Left lobe of liver (tissue), 2 donors: Measurements from ENCODE around the gene TIMM44. TPM values are rescaled to one million over a fixed set of nuclear protein-coding genes. Genes with fewer than 3 reads are reported as not detected.
"Not testable (repeated sequence)": the region's sequence is repeated elsewhere in the genome, so short reads cannot be mapped to it uniquely, and the experiment has no call there.

Source experiments
- ATAC-seq: fragments of 200-7000 bp; cut with Tn5 transposase; one replicate; pipeline ENCODE4 v1.9.1; 2020; ENCODE audit warnings: mild to moderate bottlenecking, moderate library complexity
- DNase-seq: peaks from one replicate; pipeline ENCODE4 v3.0.0-alpha.2; 2020; ENCODE audit warnings: low spot score
- total RNA-seq: library from RNA; stranded (reverse); gene quantifications from one replicate; pipeline ENCODE4 v1.2.1, GENCODE V29; 2021
- donor health status: DM: no; HTN: no; CAD: no; lungs with moderate emphysema.
- donor health status: DM: no; HTN: yes; CAD: no.

The TIMM44 gene
- total RNA-seq, 1 donor from 2014 or later: 33.5 TPM

- DNase-seq (peak; percentile 50), ATAC-seq (no peak)
Observed at GRCh38 chr19:7926727-7927604, 16.5 kb downstream of the TIMM44 start.

- ATAC-seq (peak; percentile 70), DNase-seq (peak; percentile 70)
Observed at GRCh38 chr19:7926021-7926726, 17.3 kb downstream of the TIMM44 start, which contains the start of gene CTXN1. CTXN1 (minus strand) TSS chr19:7926135; CDS start chr19:7925538, 597 bp downstream.

DNA sequence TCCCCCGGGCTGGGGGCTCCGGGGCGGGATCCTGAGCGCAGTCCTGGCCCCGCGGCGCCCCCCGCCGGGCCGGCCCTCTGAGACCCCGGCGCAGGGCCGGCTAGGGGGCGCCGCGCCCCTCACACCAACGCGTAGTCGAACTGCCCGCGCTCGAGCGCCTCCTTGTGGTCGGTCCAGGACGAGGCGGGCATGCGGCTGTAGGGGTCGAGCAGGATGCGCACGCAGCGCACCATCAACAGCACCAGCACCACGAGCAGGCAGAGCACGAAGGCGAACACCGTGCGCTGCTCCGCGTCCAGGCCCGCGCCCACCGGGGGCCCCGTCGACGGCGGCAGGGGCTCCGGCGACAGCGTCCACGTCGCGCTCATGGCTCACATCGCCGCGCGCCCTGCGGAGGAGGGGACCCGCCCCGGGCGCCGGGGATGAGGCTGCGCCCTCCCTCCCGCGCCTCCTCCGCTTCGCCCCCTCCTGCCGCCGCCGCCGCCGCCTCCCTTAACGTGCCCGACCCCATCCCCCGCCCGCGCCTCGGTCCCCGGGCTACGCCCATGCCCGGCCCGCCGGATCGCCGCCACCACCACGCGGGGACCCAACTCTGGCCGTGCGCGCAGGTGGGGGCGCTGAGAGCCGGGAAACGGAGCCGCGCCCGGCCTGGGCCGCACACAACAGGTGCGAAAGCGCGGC, 18.2 kb downstream of the TIMM44 start:
- DNase-seq (peak; percentile 65), ATAC-seq (no peak)

DNA sequence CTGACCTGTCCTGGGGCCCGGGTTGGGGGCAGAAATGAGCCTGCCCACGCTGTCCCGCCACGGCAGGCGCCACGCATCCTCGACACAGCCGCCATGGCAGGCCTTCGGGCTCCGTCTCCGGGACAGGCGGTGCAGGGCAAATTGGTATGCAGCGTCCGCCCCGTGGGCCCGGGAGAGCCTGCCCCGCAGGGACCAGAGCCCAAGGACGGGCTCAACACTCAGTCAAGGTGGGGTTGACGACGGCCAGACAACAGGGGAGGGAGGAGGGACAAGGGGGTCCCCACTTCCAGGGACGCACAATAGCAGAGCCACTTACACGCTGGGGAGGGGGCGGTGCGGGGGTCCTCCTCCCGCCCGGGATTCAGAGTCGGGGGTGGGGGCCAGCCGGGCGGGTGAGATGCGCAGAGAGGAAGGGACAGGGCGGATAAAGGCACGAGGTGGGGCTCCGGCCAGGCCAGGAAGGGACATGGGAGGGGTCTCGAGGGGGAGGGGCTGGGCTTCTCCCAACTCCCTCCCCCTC, 18.8 kb downstream of the TIMM44 start:
- DNase-seq (no peak), ATAC-seq (no peak)

- DNase-seq (no peak), ATAC-seq (no peak)
Observed at GRCh38 chr19:7924241-7924640, 19.2 kb downstream of the TIMM44 start.

- no peak for ATAC-seq
Observed at GRCh38 chr19:7923295-7924191, 19.9 kb downstream of the TIMM44 start.

GRCh38 chr19:7922836-7923195, 20.6 kb downstream of the TIMM44 start:
- DNase-seq (no peak), ATAC-seq (no peak)

More at GRCh38 chr19:7923295-7924191, 19.9 kb downstream of the TIMM44 start:
- no peak for DNase-seq

DNA sequence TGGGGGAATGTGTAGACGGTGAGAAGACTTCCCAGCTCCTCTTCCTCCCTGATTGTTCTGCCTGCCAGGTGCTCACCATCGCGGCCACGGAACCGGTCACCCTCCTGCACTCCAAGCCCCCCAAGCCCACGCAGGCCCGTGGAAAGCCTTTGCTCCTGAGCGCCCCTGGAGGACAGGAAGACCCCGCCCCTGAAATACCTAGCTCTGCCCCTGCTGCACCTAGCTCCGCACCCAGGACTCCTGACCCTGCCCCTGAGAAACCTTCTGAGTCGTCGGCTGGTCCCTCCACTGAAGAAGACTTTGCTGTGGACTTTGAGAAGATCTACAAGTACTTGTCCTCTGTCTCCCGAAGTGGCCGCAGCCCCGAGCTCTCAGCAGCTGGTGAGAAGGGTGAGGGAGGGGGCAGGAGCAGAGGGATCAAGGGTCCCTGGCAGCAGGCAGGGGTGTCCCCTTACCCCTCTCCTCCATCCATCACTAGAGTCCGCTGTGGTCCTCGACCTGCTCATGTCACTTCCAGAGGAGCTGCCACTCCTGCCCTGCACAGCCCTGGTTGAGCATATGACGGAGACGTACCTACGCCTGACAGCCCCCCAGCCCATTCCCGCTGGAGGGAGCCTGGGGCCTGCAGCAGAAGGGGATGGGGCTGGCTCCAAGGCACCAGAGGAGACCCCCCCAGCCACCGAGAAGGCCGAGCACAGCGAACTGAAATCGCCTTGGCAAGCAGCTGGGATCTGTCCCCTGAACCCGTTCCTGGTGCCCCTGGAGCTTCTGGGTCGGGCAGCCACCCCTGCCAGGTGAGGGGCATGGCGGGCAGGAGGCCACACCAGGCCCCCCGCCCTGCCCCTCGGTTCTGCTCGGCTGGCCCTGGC, 21.3 kb downstream of the TIMM44 start:
- DNase-seq: no peak
- no peak for ATAC-seq

DNA sequence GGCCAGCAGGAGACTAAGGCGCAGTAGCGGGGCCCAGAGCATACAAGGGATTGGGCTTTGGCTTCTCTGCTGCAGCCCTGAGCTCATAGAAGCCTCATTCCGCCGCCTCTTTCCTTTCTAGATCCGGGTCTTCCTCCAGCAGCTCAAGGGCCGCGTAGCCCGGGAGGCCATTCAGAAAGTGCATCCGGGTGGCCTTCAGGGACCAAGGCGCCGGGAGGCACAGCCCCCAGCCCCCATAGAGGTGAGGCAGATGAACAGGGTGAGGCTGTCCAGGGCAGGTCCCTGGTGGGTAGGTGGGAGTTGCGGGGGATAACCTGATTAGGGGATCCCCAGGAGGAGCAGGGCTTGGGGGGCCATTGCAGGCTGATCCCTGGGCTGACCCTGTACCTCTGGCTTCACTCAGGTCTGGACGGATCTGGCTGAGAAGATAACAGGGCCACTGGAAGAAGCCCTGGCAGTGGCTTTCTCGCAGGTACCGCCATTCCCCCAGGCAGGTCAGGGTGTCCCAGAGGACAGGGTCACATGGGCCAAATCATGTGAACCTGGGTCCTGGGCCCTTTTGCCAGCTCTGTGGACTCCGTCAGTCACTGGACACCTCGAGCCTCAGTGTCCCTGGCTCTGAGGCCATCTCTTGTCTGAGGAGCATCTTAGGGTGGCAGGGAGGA, 22.0 kb downstream of the TIMM44 start:
- DNase-seq: no peak
- ATAC-seq: no peak

- DNase-seq: peak; percentile 100
- ATAC-seq: peak; percentile 70
Observed at GRCh38 chr19:7920519-7921301, 22.8 kb downstream of the TIMM44 start.

DNA sequence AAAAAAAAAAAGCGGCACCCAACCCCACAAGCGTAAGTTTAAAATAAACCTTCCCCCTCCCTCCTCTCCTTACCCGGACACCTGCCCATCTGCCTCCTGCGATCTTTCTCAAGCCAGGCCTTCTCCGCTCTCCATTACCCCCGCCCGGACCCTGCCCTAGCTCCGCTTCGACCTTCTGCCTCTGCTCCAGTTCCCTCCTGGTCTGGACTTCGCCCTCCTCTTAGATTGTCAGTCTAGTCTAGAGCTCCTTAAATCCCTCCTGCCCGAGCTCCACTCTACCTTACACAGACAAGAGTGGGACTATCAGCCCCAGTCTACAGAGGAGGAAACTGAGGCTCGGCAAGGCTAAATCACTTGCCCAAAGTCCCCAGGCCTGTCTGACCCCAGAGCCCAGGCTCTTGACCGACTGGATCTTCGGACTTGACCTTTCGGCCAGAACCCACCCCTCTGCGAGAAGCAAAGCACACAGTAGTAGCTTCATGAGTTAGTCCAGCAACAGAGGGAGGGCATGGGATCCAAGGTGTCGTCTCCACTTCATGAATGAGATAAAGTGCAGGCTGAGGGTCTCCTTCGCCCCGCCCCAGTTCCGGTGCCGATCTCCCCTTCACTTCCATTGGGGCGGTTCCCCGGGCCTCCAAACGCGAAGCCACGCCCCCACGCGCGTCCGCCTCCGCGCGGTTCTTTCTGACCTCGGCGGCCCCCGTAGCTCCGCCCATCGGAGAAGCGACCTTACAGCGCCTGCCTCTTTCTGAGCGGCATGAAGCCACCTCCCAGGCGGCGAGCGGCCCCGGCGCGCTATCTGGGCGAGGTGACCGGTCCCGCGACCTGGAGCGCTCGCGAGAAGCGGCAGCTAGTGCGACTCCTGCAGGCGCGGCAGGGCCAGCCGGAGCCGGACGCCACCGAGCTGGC, 23.6 kb downstream of the TIMM44 start, which contains the start of gene SNAPC2:
TSS of gene SNAPC2 (plus strand) at position 729 of the 909 bp plus-strand sequence. CDS start at position 758, 29 bp downstream.
- DNase-seq (peak; percentile 99), ATAC-seq (peak; percentile 58)

DNA sequence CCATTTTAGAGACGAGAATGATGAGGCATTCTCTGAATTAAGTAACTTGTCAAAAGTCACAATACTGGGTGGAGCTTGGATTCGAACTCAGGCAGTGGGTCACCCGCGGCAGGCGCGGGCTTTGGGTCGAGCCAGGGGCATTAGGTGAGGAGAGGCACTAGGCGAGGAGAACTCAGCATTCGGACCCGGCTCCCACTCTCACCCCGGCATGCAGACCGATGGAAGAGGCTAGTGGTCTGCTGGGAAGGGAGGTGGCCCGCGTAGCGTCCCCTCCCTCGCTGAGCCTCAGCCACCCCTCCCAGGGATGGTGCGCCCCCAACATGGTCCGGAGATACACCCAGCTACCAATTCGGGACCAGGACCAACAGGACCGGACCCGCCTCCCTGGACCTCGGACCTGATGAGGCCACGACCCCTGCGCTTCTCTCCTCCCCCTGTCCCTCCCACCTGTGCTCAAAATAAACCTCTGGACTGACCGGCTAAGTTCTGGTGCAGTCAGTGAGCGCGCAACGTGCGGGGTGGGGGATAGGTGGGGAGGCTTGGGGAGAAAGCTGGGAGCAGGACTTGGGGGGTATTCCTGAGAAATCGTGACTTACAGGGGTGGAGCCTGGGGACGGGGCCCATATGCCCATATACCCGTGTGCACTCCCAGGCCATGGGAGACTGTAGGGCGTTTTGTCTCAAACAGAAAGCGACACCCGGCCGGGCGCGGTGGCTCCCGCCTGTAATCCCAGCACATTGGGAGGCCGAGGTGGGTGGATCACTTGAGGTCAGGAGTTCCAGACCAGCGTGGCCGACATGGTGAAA, 24.6 kb downstream of the TIMM44 start:
- ATAC-seq: peak; percentile 47

GRCh38 chr19:7918062-7918614, 25.3 kb downstream of the TIMM44 start:
- not testable (repeated sequence) for ATAC-seq, DNase-seq

More for the DNA sequence above, 24.6 kb downstream of the TIMM44 start:
- peak; percentile 93 for DNase-seq

DNA sequence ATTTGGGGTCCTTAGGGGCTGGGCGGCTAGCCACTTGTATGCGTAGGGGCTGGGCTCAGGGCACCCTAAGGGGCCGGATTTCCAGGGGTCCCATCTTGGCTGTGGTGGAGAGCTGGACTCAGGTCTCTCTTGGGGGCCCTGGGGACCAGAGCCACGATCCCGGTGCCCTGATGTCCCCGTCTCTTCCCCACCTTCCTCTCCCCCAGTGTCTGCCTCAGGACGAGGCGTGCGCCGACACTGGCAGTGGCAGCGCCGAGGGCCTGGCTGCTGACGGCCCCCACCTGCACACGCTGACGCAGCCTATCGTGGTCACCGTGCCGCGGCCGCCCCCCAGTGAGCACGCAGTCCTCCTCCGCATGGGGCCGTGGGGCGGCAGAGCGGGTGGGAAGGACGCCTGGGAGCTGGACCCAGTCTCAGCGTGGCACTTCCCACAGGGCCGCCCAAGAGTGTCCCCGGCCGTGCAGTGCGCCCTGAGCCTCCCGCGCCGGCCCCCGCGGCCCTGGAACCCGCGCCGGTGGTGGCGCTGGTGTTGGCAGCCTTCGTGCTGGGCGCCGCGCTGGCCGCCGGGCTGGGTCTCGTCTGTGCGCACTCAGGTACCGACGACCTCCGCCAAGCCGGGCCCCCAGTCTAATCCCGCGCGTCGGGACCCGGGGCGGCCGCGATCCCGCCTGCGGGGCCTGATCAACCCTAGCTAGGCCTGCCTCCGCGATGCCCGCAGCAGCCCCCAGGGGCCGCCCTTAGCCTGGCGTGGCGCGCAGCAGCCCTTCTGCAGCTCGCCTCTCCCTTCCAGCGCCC, 26.0 kb downstream of the TIMM44 start:
- peak; percentile 9 for ATAC-seq
- no peak for DNase-seq

GRCh38 chr19:7916955-7917266, 26.6 kb downstream of the TIMM44 start:
- ATAC-seq (no peak), DNase-seq (no peak)
